HG03432 (cell line): ENCODE measurements around the gene COL11A1.

Source experiments
- ATAC-seq: cut with Tn5 transposase; IDR thresholded peaks from one replicate; pipeline ENCODE4 v1.9.1; 2021; ENCODE audit warnings: mild to moderate bottlenecking, moderate library complexity; ENCODE audit not compliant: unreplicated experiment

COL11A1 gene

DNA sequence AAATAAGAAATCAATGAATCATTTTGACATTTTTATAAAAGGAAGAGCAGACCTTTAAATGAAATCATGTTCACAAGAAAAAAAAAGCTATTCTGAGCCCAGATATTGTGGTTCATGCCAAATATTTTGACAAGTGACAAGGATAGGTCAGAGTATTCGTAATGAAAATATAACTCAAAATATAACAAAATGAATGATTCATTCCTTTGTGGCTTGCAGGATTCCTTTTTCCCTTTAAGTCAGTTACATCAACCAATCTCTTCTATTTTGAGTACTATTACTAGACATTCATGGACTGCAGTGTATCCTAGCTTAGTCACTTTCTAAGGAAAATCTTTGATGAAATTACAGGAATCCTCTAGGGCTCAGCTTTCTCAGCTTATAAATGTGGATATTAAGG is 188.7 kb downstream of the COL11A1 start:
- no peak for ATAC-seq

DNA sequence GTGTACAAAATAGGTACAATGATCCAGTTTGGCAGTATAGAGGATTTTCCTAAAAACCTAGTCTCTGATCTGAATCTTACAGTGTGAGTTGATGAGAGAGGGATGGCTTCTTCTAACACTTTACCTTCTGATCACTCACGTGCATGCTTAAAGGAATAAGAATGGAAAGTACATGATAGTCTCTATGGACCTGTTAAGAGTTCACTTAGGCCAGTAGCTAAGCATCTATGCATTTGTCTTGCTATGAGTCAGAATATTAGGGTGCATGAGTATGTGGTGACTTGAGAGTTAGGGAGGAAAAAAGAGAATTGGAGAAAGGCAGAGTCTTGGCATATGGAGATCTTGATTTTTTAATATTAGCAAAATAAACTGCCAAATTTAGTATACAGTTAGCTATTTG is 206.3 kb downstream of the COL11A1 start:
- ATAC-seq = no peak

DNA sequence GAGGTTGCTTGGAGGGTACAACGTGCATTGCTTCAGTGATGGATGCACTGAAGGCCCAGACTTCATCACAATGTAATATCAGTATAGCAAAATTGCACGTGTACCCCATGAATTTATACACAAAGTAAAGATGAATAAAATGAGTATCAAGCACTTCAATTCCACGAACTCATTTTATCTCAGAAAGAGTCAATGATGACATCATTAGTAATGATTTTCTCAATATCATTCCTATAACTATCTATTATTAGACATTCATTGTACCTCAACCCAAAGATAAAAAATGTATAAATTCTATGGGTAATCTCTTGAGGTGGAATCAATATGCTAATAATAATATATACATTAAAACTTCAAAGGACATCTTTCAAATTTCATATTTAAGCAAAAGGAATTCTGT is 208.4 kb downstream of the COL11A1 start:
- no peak for ATAC-seq

GRCh38 chr1:102897557-102897956 is 210.8 kb downstream of the COL11A1 start:
- ATAC-seq = no peak

- ATAC-seq = no peak
Measured at GRCh38 chr1:102896771-102897170, 211.6 kb downstream of the COL11A1 start.

GRCh38 chr1:102896286-102896685 is 212.0 kb downstream of the COL11A1 start:
- ATAC-seq = no peak

GRCh38 chr1:102891868-102892625 is 216.3 kb downstream of the COL11A1 start:
- peak; percentile 58 for ATAC-seq

GRCh38 chr1:102886638-102887037 is 221.7 kb downstream of the COL11A1 start:
- no peak for ATAC-seq

GRCh38 chr1:102884238-102884637 is 224.1 kb downstream of the COL11A1 start:
- no peak for ATAC-seq

- ATAC-seq = no peak
Measured at GRCh38 chr1:102879439-102879993, 228.8 kb downstream of the COL11A1 start.

DNA sequence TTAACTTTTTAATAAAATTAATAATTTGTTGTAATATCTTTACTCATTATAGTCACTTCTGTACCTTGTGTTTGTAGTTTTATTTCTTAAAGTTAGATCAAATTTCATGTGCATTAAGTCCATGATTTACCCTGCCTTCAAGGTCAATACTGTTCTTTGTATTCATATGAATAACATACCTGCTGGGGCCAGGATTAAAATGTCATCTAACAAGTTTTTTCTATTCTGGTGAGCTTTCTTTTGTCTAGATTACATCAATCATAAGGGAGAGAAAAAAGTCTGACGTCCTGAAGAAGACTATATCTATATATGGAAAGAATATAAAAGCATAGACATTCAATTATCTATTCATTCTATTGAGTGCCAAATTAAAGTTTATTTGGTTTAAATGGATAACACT is 232.6 kb downstream of the COL11A1 start:
- ATAC-seq = no peak

GRCh38 chr1:102872526-102872925 is 235.8 kb downstream of the COL11A1 start:
- ATAC-seq = no peak

GRCh38 chr1:102872097-102872496 is 236.2 kb downstream of the COL11A1 start:
- ATAC-seq = no peak

DNA sequence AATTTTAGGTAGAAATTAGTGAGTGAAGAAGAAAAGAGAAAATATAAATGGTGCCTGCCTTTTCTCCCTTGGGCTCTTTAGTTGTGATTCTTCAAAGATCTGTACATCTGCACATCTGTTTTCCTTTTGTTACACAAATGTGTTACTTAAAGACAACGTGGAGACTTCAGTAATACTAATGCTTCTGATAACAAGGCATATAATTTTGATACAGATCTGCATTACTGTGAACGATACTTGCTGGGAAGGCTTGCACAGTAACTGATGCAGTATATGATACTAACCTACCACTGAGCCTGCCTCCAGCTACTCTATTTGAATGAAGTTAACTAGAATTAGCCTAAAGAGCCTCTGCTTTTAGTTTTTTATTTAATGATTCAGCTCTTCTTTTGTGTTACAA is 244.6 kb downstream of the COL11A1 start:
- ATAC-seq = no peak

GRCh38 chr1:102861247-102861646 is 247.1 kb downstream of the COL11A1 start:
- no peak for ATAC-seq

DNA sequence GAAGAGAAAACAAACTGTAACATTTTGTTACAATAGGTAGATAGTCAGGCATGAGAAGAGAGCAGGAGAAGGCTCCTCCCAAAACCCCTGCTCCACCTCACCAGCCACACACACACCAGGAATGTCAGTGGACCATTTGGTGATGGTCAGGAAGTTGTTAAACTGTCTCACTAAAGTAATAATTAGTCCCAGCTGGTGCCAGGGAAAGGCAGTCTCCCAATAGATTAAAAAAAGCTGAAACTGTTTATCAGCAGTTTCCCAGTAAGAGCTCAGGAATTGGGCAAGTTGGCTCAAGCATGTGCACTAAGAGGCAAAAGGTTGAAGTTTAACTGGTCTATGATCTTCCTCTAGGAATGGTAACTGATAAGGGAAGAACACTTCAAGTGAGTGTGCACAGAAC is 249.6 kb downstream of the COL11A1 start:
- ATAC-seq = no peak

- no peak for ATAC-seq
Measured at GRCh38 chr1:102857251-102857650, 251.1 kb downstream of the COL11A1 start.

DNA sequence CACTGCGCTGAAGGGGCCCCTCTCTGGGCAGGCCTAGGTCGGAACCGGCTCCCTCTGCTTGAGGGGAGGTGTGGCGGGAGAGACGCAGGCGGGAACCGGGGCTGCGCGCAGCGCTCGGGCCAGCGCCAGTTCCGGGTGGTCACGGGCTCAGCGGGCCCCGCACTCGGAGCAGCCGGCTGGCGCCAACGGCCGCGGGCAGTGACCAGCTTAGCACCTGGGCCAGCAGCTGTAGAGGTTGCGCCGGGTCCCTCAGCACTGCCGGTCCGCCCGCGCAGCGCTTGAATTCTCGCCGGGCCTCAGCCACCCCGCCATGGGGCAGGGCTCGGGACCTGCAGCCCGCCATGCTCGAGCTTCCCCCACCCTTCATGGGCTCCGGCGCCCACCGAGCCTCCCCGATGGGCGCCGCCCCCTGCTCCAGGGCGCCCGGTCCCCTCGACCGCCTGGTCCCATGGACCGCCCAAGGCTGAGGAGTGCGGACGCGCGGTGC is 254.6 kb downstream of the COL11A1 start:
- ATAC-seq = no peak

- ATAC-seq = no peak
Measured at GRCh38 chr1:102853136-102853535, 255.2 kb downstream of the COL11A1 start.

DNA sequence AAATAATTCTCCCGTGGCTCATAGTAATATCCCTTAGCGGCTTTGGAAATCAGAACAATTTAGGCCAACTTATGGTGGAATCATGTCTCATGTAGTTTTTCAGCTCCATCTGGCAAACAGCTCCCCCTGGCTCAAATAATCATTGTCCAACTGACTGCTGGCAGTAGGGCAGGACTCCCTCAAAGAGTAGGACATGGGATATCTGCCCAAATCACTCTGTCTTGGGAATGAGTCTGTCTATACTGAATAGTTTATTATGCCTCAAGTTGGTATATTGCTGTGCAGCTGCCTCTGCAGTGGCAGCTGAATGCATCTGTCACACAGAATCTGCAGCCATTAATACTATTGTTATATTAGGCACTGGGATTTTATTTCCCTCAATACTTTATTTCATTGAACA is 255.7 kb downstream of the COL11A1 start:
- ATAC-seq = no peak

DNA sequence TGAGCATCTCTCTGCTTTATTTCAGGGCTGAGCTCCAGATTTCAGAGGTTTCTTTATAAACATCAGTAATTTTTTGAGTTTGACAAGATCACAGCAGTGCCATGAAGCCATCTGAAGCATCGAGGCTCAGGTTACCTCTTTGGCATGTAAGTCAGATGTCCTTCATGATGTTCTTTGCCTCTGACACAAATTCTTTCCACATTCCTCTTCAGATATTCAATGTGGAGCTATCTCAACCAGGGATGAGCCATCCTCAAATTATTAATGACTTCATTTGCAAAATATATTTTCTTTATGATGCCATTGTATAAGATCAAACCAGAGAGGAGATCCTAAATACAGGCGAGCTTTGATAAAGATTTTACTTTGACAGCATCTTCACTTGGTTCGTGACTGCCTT is 256.7 kb downstream of the COL11A1 start:
- ATAC-seq = no peak

DNA sequence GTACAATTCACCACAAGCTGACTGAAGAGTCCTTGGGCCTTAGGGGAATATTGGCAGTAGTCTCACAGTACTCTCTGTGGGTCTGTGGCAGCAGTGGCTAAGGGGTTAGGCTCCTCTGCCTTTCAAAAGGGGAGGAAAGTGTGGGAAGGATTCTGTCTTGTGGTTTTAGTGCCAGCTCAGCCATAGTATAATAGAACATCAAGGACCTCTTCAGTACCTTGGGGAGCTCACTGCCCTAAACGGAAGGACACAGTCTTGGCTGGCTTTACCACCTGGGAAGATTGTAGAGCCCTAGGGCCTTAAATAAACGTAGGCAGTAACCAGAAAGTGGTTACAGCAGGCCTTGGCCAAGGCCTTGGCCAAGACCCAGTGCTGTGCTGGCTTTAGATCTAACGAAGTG is 265.7 kb downstream of the COL11A1 start:
- no peak for ATAC-seq

- no peak for ATAC-seq
Measured at GRCh38 chr1:102840741-102841140, 267.6 kb downstream of the COL11A1 start.
